Activated T-helper 1 cell treated with anti-CD3 and anti-CD28 coated beads, Interleukin-2, amount 50 U/mL, for 16 hours (primary cell): ENCODE measurements around the gene SDC4.
A peak's percentile ranks its signal among the peaks of the same experiment; 100 is the strongest.
"Not testable (repeated sequence)": the region's sequence is repeated elsewhere in the genome, so short reads cannot be mapped to it uniquely, and the experiment has no call there.

Source experiments
- DNase-seq, 2 donors: peaks; one replicate each; pipeline ENCODE4 v3.0.0-alpha.2; 2020; ENCODE audit warnings: low read depth in 1 of 2, low spot score in 1 of 2

Gene SDC4

DNA sequence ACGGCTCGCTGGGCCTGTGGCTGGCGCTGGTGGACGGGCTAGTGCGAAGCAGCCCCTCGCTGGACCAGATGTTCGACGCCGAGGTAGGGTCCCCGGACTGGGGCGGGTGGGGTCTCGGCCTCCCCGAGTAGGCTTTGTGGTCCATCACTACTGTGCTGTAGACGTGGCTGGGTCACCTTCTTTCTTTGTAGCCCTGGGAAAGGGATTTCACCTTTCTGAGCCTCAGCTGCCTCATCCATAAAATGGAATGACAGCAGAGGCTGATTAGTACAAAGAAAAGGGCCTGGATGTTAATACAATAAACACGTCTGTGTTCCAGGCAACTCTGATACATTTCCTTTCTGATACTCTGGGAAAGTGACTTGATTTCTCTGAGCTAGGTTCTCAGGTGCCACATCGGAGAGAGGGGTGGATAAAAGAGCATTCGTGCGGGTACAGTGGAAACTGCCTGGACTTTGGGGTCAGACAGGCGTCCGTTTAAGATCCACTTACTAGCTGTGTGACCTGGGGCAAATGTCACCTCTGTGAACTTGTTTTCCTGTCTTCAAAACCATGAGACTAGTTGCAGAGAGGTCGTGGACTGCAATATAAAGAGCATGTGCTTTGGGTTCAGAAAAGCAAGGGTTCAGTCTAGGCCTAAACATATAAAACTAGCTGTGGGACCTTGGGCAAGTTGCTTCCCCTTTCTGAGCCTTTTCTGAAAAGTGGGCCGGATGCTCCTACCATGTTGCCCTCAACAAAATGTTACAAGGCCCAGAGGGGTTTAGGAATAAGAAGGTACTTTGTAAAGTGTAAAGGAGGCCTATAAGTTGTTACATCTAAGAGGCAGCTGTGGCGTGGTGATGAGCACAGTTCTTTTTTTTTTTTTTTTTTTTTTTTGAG is 15.6 kb upstream of the SDC4 start:
- no peak for DNase-seq

DNA sequence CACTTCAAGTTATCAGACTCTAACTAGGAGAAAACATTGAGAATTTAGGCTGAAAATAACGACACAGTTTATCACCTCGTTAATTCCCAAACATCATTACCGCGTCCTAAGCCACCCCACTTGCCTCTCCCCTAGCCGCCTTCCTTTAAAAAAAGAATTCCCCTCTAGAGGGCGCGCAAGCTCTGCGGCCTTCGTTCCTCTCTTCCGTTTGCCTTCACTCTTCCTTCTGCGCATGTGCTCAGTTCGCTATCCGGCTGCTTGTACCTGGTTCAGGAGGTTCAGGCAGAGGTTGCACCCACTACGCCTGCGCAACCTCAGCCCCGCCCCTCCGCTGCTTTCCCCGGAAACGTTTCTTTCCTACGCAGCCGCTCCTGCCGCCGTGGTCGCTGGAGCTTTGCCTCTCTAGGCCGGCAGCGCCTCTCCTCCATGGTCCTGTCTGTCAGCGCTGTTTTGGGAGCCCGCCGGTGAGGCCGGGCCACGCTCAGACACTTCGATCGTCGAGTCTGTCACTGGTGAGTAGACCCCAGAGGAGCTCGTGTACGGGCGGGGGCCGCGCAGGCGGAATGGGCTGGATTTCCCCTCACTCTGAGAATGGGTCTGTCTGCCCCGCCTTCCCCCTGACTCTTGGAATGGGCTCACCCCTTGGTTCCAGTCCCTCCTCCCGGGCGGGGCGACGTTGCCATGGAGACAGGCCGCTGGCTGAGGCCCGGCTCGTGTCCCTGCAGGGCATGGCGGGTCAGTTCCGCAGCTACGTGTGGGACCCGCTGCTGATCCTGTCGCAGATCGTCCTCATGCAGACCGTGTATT is 14.8 kb upstream of the SDC4 start, which contains the start of gene SYS1:
TSS of gene SYS1 (plus strand) at position 353 of the 807 bp plus-strand sequence. CDS start at position 729, 376 bp downstream.
- DNase-seq: peak; percentile 97 to 99

DNA sequence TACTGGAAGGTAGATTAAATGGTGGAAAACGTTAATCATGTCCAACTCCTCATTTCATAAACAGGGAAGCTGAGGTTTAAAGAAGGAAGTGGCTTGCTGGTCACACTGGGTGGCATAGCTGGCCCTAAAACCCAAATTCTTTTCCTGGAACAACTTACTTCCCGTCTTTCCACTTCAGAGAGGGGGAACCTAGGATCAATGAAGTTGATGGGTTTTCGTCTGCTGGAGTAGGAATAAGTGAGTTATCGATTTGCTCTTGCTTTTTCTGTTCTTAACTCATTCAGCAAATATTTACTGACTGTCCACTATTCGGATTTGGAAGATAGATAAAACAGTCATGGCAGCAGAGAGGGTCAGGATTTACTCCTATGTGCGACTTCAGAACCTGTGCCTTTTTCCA is 13.6 kb upstream of the SDC4 start:
- no peak for DNase-seq

DNA sequence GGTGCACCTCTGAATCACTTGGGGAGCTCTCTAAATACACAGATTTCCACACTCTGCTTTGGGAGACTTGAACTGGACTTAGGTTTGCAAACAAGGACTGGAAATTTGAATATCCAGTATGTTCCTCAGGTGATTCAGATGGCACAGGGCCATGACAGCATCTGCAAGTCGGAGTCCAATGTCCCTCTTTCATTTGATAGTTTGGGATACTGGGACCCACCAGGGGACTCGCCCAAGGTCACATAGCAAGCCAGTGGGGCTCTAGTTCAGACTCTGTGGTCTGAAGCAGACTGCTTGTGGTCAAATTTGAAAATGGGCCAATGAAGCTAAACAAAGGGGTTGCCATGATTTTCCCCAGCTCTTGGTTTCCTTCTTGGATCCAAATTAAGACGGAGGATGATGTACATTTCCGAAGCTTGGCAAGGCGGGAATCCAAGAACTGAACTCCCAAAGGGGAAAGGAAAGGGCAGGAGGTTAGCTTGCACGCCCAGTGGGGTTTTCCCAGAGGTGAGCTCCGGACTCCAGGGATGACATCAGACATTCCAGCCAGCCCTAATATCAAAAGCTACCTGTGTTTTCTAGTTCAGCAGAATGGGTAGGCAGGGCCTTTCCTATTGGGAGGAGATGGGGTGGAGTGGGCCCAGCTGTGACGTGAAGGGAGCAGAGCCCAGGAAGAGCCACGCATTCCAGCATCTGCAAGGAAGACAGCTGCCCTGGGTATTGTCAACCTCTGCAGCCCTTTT is 11.4 kb upstream of the SDC4 start:
- no peak for DNase-seq

DNA sequence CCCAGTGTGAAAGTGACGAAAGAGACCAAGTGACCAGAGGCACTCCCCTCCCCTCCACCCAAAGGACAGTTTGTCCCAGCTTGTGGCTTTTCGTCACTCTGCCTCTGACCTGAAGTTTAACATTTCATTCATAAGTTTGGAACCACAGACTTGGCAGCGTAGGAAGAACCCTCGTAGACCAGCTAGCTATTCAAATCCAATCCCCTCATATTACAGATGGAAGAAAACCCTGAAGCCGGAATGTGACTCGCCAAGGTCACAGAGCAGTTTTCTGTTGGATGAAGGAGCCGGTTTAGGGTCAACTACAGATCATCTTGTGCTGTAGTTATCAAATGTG is 10.8 kb upstream of the SDC4 start:
- DNase-seq: no peak

DNA sequence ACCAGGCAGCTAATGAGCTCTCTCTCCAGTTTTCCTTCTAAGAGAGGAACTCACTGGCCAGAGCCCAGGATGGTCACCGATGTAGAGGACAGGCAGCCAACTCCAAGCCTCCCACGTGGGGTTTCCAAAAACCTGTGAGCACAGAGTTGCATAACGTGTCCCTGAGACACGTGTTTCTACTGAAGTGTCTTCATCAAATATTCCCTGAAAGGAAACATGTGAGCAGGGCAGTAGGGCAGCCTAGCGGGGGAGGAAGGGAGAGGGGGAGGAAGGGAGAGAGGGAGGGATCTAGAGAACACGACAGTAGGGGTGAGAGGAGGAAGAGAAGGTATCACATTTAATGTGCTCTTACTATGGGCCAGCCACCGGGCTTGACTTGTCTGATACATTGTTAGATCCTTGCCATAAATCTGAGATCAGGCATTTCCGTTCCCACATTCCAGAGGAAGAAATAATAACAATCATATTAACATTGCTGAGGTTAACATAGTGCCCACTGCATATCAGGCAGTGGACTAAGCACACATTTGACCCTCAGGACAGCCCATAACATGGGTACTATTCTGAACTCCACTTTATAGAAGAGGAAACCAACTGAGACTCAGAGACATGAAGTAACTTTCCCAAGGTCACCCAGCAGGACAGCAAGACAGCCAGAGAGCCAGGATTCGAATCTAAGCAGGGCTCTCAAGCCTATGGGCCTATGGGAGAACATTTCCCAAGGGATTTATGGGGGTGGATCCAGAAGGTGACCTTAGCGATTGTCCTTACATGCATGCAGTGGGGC is 10.3 kb upstream of the SDC4 start:
- DNase-seq: no peak

DNA sequence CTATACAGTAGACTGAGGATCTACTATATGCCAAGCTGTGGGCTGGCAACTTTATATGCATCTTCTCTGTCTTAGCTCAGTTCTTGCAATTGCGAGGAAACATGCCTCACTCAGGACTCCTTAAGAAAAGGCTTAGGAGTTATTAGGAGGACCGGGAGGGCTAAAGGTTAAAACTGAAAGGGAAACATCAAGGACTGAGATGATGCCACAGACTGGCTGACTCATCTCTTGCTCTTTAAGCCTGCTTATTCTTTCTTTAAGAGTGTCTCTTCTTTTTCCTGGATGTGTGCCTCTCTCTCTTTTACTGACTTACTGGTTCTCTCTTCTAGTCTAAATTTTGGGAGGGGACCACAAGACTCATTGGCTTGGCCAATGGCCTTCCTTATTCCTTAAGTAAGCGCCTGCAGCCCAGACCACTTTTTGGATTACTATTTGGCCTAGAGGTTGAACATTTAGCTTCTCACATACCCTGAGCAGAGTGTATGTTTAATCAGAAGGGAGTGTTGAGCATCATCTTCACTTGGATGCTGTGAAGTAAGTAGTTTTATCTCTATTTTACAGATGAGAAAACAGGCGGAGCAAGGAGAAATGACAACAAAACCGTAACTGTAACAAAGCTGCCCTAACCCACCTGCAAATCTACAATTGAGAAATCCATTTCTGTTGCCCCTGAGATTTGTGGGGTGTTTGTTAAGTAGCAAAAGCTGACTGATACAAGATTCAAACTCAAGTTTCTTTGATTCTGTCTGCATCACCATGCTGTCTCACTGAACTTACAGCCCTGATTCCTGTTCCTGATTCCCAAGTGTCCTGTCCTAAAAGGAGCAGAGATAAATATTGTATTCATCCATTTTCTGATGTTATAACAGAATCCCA is 7.2 kb upstream of the SDC4 start:
- DNase-seq: no peak

DNA sequence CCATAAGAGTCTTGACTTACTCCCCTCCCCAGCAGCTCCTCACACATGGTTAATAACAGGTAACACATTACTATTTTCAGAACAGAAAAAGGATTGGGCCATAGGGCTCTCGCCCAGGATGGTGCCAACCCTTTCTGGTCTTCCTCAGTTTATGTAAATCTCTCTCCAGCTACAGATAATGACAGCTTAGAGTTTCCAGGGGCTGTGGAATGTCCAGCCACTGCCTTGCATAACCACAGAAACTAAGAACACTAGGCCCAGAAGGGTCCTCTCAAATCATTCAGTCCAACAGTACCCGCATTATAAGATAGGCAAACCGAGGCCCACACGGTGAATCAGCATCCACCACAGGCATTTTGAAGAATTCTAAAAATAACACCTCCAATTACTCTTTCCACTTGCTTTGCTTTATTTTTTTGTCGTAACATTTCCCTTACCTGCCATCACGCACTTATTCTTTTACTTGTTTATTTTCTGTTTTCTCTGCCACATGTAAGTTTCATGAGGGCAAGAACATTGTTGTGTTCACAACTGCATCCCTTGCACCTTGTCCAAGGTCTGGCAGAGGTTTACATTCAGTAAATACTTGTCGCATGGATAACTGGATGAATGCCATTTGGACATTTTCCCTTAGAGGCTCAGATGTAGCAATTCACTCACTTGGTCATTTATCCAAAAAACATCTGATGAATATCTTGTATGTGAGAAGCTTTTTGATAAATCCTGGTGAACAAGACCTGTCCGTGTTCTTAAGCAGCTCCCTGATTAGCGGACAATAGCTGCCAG is 6.4 kb upstream of the SDC4 start:
- no peak for DNase-seq

DNA sequence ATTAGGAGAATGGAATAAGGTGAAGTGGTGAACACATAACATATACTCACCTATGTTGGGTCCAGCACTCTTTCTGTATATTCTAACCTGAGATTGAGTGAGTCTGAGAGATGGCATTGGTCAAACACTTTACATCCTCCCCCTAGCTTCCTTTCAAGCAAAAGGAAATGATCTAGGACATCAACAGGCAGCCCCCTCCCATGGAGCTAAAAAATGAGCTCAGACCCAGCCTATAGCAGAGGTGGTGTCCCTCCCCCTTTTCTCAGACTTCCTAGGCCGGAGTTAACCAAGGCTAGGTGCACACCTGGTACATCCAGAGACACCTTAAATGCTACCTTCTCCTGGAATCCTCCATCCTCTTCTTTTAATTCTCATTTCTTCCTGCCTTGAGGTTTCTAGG is 5.5 kb upstream of the SDC4 start:
- DNase-seq: no peak

DNA sequence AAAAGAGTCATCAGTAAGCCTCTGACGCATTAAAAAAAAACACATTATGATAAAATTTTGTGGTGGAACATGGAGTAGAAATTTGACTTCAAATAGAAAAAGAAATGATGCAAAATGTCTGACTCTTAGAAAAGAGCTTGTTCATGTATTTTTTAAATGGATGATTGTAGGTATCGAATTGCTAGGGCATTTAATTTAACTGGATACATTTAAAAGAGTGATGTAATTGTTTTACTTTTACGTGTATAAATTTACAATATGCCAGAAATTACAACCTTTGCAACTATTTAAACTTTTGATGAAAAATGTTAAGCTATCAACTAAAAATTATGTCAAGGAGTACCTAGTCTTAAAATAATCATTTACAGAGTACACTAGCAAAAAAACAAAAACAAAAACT is 4.5 kb upstream of the SDC4 start:
- no peak for DNase-seq

DNA sequence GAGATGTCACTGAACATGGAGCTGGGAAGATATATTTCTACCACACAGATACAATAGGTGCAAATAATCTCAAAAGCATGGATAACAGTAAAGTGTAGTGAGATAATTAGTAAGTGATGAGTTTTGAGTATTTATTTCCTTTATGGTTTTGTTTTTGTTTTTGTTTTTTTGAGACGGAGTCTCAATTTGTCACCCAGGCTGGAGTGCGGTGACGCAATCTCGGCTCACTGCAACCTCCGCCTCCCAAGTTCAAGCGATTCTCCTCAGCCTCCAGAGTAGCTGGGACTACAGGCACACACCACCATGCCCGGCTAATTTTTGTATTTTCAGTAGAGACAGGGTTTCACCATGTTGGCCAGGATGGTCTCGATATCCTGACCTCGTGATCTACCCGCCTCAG is 2.6 kb upstream of the SDC4 start:
- DNase-seq: not testable (repeated sequence)

DNA sequence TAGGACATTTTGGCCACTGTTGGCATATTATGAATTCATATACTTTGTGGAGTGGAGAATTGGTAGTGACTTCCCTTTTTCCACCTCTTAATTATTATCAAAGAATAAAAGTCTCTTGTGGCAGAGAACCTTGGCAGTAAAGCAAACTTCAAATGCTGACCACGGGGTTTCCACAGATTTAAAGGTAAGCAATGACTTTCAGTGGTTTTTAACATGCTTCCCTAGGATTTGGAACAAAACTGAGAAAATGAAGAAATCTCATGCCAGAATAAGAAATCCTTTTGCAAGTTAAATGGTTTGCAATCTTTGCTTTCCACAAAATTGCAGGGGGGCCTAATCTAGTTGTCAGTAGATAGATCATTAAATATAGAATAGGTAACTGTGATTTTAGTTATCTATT is 2.0 kb upstream of the SDC4 start:
- DNase-seq: no peak

DNA sequence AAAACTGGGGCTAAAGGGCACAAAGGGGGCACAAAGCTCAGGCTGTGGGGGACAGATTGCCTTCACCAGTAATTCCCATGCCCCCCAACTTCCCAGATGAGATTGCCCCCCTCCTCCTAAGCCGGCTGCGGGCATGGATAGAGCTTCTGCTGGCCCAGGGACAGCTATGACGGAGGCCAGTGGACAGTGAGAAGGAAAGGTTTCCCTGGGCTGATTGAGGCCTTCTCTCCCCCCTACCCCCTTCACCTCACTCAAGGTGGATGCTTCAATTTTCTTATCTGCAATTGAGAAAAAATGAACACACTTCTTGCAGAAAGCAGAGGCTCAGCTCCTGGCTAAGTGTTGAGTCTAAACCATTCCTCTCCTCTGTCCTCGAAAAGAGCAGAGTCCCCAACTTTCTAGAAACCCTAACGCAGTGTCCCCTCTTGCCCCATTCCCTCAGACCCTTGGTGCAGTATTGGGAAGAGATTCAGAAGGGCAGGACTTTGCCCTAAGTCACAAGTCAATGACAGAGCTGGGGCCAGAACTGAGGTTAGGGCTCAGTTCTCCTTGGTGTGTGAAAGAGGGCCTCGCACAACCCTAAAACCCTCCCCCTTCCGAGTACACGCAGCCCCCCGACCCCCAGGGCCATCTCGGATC is 808 bp downstream of the SDC4 start:
- no peak for DNase-seq

DNA sequence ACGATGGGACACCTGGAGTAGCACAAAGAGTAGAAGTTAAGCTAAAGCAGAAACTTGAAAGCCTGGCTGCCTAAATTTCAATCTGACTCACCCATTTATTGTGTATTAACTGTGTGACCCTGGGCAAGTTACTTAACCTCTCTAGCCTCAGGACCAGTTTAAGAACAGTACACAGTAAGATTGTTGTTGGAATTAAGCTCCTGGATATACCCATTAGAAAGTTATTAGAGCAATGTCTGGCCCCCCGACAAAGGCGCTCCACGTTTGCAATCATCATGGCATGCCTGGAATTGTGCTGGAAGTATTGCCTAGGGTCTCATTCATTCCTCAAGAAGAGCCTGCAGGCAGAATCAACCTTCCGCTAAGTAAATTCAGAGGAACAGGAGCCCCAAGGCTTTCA is 1.4 kb downstream of the SDC4 start:
- no peak for DNase-seq

DNA sequence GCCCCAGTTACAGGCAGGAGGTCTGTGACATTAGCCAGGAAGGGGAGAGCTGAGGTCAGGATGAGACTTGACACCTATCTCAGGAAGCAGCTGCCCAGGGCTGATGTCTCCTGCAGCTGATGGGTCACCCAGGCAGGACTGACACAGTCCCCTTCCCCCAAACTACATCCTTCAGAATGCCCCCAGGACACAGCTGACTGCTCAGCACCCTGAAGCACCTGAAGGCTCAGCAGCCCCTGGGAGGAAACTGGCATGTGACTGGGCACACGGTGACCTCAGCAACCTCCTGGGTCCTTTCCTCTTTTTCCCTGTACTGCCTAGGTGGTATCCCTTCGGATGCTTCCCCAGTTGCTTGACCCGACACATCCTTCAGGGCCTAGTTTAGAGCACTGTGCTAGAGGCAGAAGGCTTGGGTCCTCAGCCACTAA is 1.9 kb downstream of the SDC4 start:
- DNase-seq: no peak

DNA sequence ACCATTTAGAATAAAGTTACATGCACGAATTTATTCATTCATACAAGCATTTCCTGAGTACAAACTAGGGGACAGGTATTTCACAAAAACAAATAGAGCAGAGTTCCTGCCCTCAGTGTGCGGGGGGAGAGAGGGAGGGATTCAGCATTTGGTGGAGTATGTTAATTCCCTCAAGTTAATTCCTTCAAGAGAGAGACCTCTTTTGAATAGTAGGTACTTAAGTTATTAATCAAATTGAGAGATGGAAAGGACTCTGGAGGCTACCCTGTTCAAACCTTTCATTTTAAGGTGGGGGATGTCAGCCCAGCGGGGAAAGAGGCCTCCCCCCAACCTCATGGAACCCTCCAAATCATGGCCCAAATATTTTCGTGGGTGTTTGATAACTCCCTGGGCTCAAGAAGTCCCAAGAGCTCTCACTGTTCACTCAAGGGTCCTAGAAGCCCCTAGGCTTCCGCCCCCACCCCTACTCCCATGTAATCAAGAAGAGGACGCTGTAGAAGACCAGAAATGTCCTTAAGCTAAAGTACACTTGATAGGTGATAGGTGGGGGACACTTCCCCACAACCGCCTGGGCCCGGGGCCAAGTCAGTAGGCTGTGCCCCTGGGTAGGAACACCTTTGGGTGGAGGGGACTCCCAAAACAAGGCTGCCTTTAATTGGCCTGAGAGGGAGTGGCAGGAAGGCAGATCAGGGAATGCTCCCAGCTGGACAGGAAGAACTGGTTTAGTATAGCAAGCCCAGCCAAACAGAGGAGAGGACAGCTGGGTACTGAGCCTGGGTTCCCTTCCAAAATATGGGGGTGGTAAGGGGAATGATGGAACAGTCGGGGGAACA is 2.9 kb downstream of the SDC4 start:
- DNase-seq: no peak

DNA sequence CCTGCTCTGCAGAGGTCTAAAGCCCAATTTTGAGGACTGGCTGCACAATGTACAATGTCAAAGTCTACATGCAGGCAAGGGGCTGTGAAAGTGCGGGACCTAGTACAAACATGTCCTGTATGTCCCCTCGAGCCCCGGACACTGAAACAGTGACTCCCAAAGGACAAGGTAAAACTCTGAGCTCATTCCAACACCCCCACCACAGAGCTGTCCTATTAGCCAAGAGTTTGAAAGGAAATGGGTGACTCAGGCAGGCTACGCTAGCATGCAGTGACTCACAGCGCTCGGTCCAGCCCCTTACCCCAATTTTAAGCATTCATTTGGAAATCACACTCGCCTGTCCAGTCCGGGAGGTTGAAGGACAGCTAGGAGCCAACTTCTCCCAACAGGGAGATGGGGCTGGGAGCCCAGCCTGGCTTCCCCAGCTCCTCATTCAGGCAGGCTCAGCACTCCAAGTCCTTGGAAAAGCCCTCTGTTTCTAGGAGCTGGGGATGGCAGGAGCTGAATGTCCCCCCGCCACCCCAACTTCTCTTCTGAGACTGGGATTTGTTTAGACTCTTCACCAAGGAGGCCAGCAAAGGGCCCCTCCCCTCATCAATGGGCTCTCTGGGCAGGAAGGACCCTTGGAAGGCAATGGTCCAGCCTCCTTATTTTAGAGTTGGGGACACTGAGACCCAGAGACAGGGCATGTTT is 3.9 kb downstream of the SDC4 start:
- DNase-seq: no peak
